Measurements from ENCODE around the gene EOMES.

GRCh38 chr3:27756877-27757276, 34.8 kb upstream of the EOMES start:
- TF ChIP-seq CTCF (conservative IDR thresholded peaks at IDR 0.05) (no peak), ZFX (IDR thresholded peaks at IDR 0.05) (no peak)
